H1 (cell line): ENCODE measurements around the gene FRA10AC1. TPM values are rescaled to one million over a fixed set of nuclear protein-coding genes. Genes with fewer than 3 reads are reported as not detected.

Experiments used
- CTCF ChIA-PET: fragments of 300-600 bp; sonication (Branson Sonifier 250); formaldehyde crosslinking; loops from one replicate; lab custom pipeline; 2021; ENCODE audit not compliant: partially characterized antibody; lab: Charles Lee
- POLR2A ChIA-PET: fragments of 300-600 bp; sonication (Branson Sonifier 250); formaldehyde crosslinking; loops from one replicate; lab custom pipeline; 2021; ENCODE audit warnings: inconsistent platforms; ENCODE audit not compliant: partially characterized antibody; lab: Charles Lee
- DNase-seq, 2 experiments: peaks; one replicate each; pipeline versions ENCODE4 v3.0.0 to v3.0.0-alpha.2; 2010 to 2022; ENCODE audit warnings: low spot score in 2 of 2, low read depth in 1 of 2, mixed read lengths in 1 of 2
- FAIRE-seq: peaks from 2 replicates; lab custom pipeline; 2011; peaks lifted over from hg19 to GRCh38; lab: Jason Lieb, UNC
- H2AFZ ChIP-seq: 2 replicates; pipeline ENCODE4 v1.8.1; 2012; ENCODE audit warnings: low read length, inconsistent platforms
- H2AK5ac ChIP-seq: 2 replicates; pipeline ENCODE4 v1.6.1; 2013; ENCODE audit warnings: low read depth, low read length
- H2BK120ac ChIP-seq: replicated peaks from 2 replicates; pipeline ENCODE3; 2013; ENCODE audit warnings: low read depth, low read length, inconsistent platforms
- H2BK12ac ChIP-seq: 2 replicates; pipeline ENCODE4 v1.6.1; 2013; ENCODE audit warnings: low read depth, low read length
- H2BK15ac ChIP-seq: 2 replicates; pipeline ENCODE4 v1.6.1; 2013; ENCODE audit warnings: low read length
- H2BK20ac ChIP-seq: 2 replicates; pipeline ENCODE4 v1.6.1; 2013; ENCODE audit warnings: low read length
- H2BK5ac ChIP-seq: 2 replicates; pipeline ENCODE4 v1.6.1; 2013; ENCODE audit warnings: low read depth, low read length
- H3K14ac ChIP-seq: 2 replicates; pipeline ENCODE4 v1.6.1; 2013; ENCODE audit warnings: inconsistent platforms; ENCODE audit not compliant: insufficient read length
- H3K18ac ChIP-seq: 2 replicates; pipeline ENCODE4 v1.6.1; 2013; ENCODE audit warnings: low read length; ENCODE audit errors: extremely low read depth
- H3K23ac ChIP-seq: 2 replicates; pipeline ENCODE4 v1.6.1; 2013; ENCODE audit warnings: inconsistent platforms; ENCODE audit not compliant: insufficient read length
- H3K23me2 ChIP-seq: 2 replicates; pipeline ENCODE4 v1.6.1; 2013; ENCODE audit warnings: low read depth, low read length
- H3K27ac ChIP-seq: 2 replicates; pipeline ENCODE4 v1.6.1; 2011; ENCODE audit warnings: low read depth, low read length, inconsistent platforms
- H3K27me3 ChIP-seq, 4 experiments: replicated peaks in 1 of 4; 1 replicate in 1 of 4; 2 replicates in 3 of 4; pipeline versions ENCODE4 v1.6.1 to v1.8.1; 2011 to 2013; ENCODE audit warnings: low read length in 3 of 4, mild to moderate bottlenecking in 3 of 4, inconsistent platforms in 2 of 4, mixed read lengths in 2 of 4, moderate library complexity in 1 of 4; ENCODE audit not compliant: control insufficient read depth in 3 of 4, insufficient read depth in 3 of 4; ENCODE audit errors: extremely low read depth in 1 of 4
- H3K36me3 ChIP-seq, 4 experiments: 2 replicates each; pipeline versions ENCODE4 v1.6.1 to v1.8.1; 2011 to 2013; ENCODE audit warnings: mild to moderate bottlenecking in 4 of 4, low read length in 3 of 4, moderate library complexity in 2 of 4, control low read depth in 1 of 4, inconsistent platforms in 1 of 4; ENCODE audit not compliant: insufficient read depth in 4 of 4, control insufficient read depth in 2 of 4
- H3K4ac ChIP-seq: replicated peaks from 2 replicates; pipeline ENCODE3; 2013; ENCODE audit warnings: low read length, low read depth, mixed read lengths, inconsistent platforms; ENCODE audit not compliant: insufficient read length
- H3K4me1 ChIP-seq, 4 experiments: replicated peaks in 1 of 4; 1 replicate in 1 of 4; 2 replicates in 3 of 4; pipeline versions ENCODE4 v1.6.1 to v1.8.1; 2011 to 2013; ENCODE audit warnings: low read length in 3 of 4, inconsistent platforms in 2 of 4, mixed read lengths in 1 of 4; ENCODE audit not compliant: insufficient read depth in 4 of 4, control insufficient read depth in 3 of 4
- H3K4me2 ChIP-seq, 2 experiments: 2 replicates each; pipeline versions ENCODE4 v1.6.1 to v1.8.1; 2011 to 2013; ENCODE audit warnings: low read depth in 2 of 2, low read length in 2 of 2, control low read depth in 1 of 2, inconsistent platforms in 1 of 2, mild to moderate bottlenecking in 1 of 2; ENCODE audit not compliant: insufficient read depth in 1 of 2
- H3K4me3 ChIP-seq, 4 experiments: fragments of 200-600, 300-600 bp in 1 of 4; sonication (generic), shearing (Covaris generic), sonication (Bioruptor Twin) in 1 of 4; 2 replicates each; pipeline versions ENCODE4 v1.5.1 to v1.8.1; 2011 to 2016; ENCODE audit warnings: low read length in 4 of 4, low read depth in 3 of 4, control low read depth in 2 of 4, inconsistent platforms in 2 of 4, mild to moderate bottlenecking in 2 of 4, mixed read lengths in 1 of 4, moderate library complexity in 1 of 4; ENCODE audit not compliant: insufficient read depth in 2 of 4; ENCODE audit errors: extremely low read depth in 1 of 4
- H3K56ac ChIP-seq: replicated peaks from 2 replicates; pipeline ENCODE3; 2013; ENCODE audit warnings: low read depth, mild to moderate bottlenecking, mixed read lengths, low read length, inconsistent platforms; ENCODE audit not compliant: insufficient read length
- H3K79me1 ChIP-seq: 2 replicates; pipeline ENCODE4 v1.6.1; 2013; ENCODE audit warnings: low read depth, low read length, control low read depth
- H3K79me2 ChIP-seq, 2 experiments: 2 replicates each; pipeline versions ENCODE4 v1.6.1 to v1.8.1; 2012 to 2013; ENCODE audit warnings: low read length in 2 of 2, mild to moderate bottlenecking in 2 of 2, inconsistent platforms in 1 of 2; ENCODE audit not compliant: insufficient read depth in 2 of 2, control insufficient read depth in 1 of 2
- H3K9ac ChIP-seq, 4 experiments: replicated peaks in 1 of 4; 1 replicate in 1 of 4; 2 replicates in 3 of 4; pipeline versions ENCODE4 v1.6.1 to v1.8.1; 2011 to 2013; ENCODE audit warnings: low read depth in 3 of 4, low read length in 3 of 4, control low read depth in 2 of 4, mild to moderate bottlenecking in 2 of 4, moderate library complexity in 2 of 4, inconsistent platforms in 1 of 4; ENCODE audit errors: extremely low read depth in 1 of 4
- H3K9me3 ChIP-seq, 2 experiments: 2 replicates each; pipeline versions ENCODE4 v1.6.1 to v1.8.1; 2012 to 2013; ENCODE audit warnings: mild to moderate bottlenecking in 2 of 2, moderate library complexity in 2 of 2, control low read depth in 1 of 2, inconsistent platforms in 1 of 2, low read depth in 1 of 2, low read length in 1 of 2, mixed read lengths in 1 of 2; ENCODE audit not compliant: insufficient read depth in 2 of 2
- H4K20me1 ChIP-seq, 2 experiments: replicated peaks in 1 of 2; 2 replicates each; pipeline versions ENCODE3 to v1.8.1; 2011 to 2013; ENCODE audit warnings: inconsistent platforms in 2 of 2, low read length in 2 of 2, mild to moderate bottlenecking in 1 of 2; ENCODE audit not compliant: insufficient read depth in 2 of 2, control insufficient read depth in 1 of 2
- H4K5ac ChIP-seq: 2 replicates; pipeline ENCODE4 v1.6.1; 2013; ENCODE audit warnings: low read length, low read depth, mixed read lengths, inconsistent platforms; ENCODE audit not compliant: insufficient read length
- H4K8ac ChIP-seq: 2 replicates; pipeline ENCODE4 v1.8.0; 2013; ENCODE audit warnings: mild to moderate bottlenecking, moderate library complexity, low read length, inconsistent platforms; ENCODE audit not compliant: insufficient read depth; ENCODE audit errors: extremely low read depth
- H4K91ac ChIP-seq: replicated peaks from 2 replicates; pipeline ENCODE3; 2013; ENCODE audit warnings: low read length, mixed read lengths, inconsistent platforms; ENCODE audit not compliant: insufficient read length
- ASH2L ChIP-seq: fragments of 200-600, 300-600 bp; sonication (generic); IDR thresholded peaks from one replicate; pipeline ENCODE4 v1.7.1; 2017; ENCODE audit warnings: low read length
- CBX8 ChIP-seq: fragments of 300-800, 300-1000 bp; sonication (generic); IDR thresholded peaks from 2 replicates; pipeline ENCODE4 v1.7.1; 2016; ENCODE audit warnings: low read depth, low read length, borderline replicate concordance
- NRF1 ChIP-seq: IDR thresholded peaks from 2 replicates; pipeline ENCODE4 v1.6.1; 2011; ENCODE audit warnings: mild to moderate bottlenecking, low read depth, low read length, improper control_type of control experiment
- SIX5 ChIP-seq: IDR thresholded peaks from 2 replicates; pipeline ENCODE4 v1.6.1; 2011; ENCODE audit warnings: mild to moderate bottlenecking, low read depth, low read length
- SP2 ChIP-seq: IDR thresholded peaks from 2 replicates; pipeline ENCODE4 v1.6.1; 2012; ENCODE audit warnings: mild to moderate bottlenecking, low read length, inconsistent platforms
- SP4 ChIP-seq: IDR thresholded peaks from 2 replicates; pipeline ENCODE4 v1.6.1; 2012; ENCODE audit warnings: low read length, inconsistent platforms
- WGBS, 2 experiments: shearing (Covaris generic) in 1 of 2; methylation state at CpG; one replicate each; pipeline versions ENCODE4 v1.1.6 to v1.1.7; 2013 to 2015; ENCODE audit warnings: low lambda C conversion rate in 2 of 2, mixed read lengths in 2 of 2, inconsistent platforms in 1 of 2, low coverage in 1 of 2, missing lambda C conversion rate in 1 of 2; ENCODE audit not compliant: insufficient replicate concordance in 2 of 2, insufficient coverage in 1 of 2, insufficient read length in 1 of 2; ENCODE audit errors: extremely low coverage in 1 of 2, missing lambda C conversion rate in 1 of 2; 5-methylcytosine and 5-hydroxymethylcytosine counted together
- polyA plus RNA-seq, 7 experiments: library from polyadenylated mRNA; depleted of rRNA in 3 of 7; stranded (reverse) in 5 of 7; unstranded in 2 of 7; fragments of >200 nt in 5 of 7; fragments of 200-250 nt in 2 of 7; gene quantifications; 1 replicate in 5 of 7; 2 replicates in 1 of 7; 4 replicates in 1 of 7; pipeline versions ENCODE4 v1.2.1 to v1.2.3, GENCODE V29; 2011 to 2013; ENCODE audit warnings: missing spikeins in 2 of 7, mixed read lengths in 2 of 7
- total RNA-seq: library from RNA; stranded (reverse); fragmentation: NEBNext Ultra II Directional; extraction: Animal tissue kit (Norgen Biotek cat#: 25700); gene quantifications from 2 replicates; pipeline ENCODE4 v1.2.1, GENCODE V29; 2021

FRA10AC1 gene
- total and polyA plus RNA-seq, 2 of the 8 experiments (the other 6 are each of a cell fraction or from before 2014, with no cell fraction given), result 4.4 to 13.5 TPM

DNA sequence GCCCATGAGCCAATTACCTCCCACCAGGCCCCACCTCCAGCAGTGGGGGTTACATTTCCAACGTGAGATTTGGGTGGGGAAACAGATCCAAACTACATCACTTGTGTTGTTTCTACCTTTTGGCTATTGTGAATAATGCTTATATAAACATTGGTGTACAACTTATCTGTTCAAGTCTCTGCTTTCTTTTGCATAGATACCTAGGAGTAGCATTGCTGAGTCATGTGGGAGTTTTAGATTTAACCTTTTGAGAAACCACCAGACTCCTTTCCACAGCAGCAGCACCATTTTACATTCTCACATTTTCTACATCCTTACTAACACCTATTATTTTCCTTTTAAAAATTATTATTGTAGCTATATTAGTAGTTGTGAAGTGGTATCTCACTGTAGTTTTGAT is 14.4 kb upstream of the FRA10AC1 start:
- no peak overlapping the region for H3K4me2 ChIP-seq
- H3K23me2 ChIP-seq, result no peaks in the 10 kb centered on the region
- no peak overlapping the region for H3K14ac ChIP-seq
- H3K4me3 ChIP-seq, result no peak overlapping the region
- 55% methylated on average over 1 of the region's 1 CpG; no CpG with 5 or more reads in 1 of the 2 experiments for WGBS, 2 experiments
- H3K79me1 ChIP-seq, result no peaks in the 10 kb centered on the region
- H3K23ac ChIP-seq, result no peak overlapping the region
- DNase-seq (no peak), FAIRE-seq (no peak)
- ChIA-PET POLR2A (no interaction called here), CTCF (no interaction called here)
- no peak overlapping the region for H3K56ac ChIP-seq
- no peak overlapping the region for H2AK5ac ChIP-seq
- TF ChIP-seq SP4, result no peak
- no peak for TF ChIP-seq ASH2L
- no peak for TF ChIP-seq CBX8
- TF ChIP-seq SP2, result no peak
- no peak for TF ChIP-seq SIX5
- no peak for TF ChIP-seq NRF1
- no peaks in the 10 kb centered on the region for H3K27me3 ChIP-seq
- no peak overlapping the region for H3K4ac ChIP-seq
- H2BK20ac ChIP-seq, result no peak overlapping the region
- no peak overlapping the region for H3K18ac ChIP-seq
- no peaks in the 10 kb centered on the region for H3K79me2 ChIP-seq
- H3K9ac ChIP-seq, result no peak overlapping the region
- no peaks in the 10 kb centered on the region for H3K9me3 ChIP-seq
- no peaks in the 10 kb centered on the region for H3K36me3 ChIP-seq
- H2AFZ ChIP-seq, result peak overlapping the region; percentile 63; the same call in 1 of the 2 replicates
- H2BK15ac ChIP-seq, result no peak overlapping the region
- H3K27ac ChIP-seq, result no peak overlapping the region
- no peaks in the 10 kb centered on the region for H4K20me1 ChIP-seq
- no peak overlapping the region for H4K5ac ChIP-seq
- H4K91ac ChIP-seq, result no peak overlapping the region
- H2BK12ac ChIP-seq, result no peak overlapping the region
- H2BK5ac ChIP-seq, result no peak overlapping the region
- H3K4me1 ChIP-seq, result peaks cover 0 to 10% (median 2%) of the 10 kb centered on the region in 4 experiments; a peak in 3 of 7 replicates
- H4K8ac ChIP-seq, result no peak overlapping the region
- H2BK120ac ChIP-seq, result no peak overlapping the region
